ENCODE data around the gene GALNT9.
A peak's percentile ranks its signal among the peaks of the same experiment; 100 is the strongest.

The GALNT9 gene

GRCh38 chr12:132166093-132166492 is 163.3 kb downstream of the GALNT9 start:
- no peak for DNase-seq

GRCh38 chr12:132165584-132165983 is 163.8 kb downstream of the GALNT9 start:
- no peak for DNase-seq

GRCh38 chr12:132164426-132164825 is 165.0 kb downstream of the GALNT9 start:
- no peak for DNase-seq

- no peak for DNase-seq
These were observed 165.5 kb downstream of the GALNT9 start for GRCh38 chr12:132163911-132164288.

GRCh38 chr12:132163041-132163910 is 166.1 kb downstream of the GALNT9 start:
- DNase-seq, result no peak

- no peak for DNase-seq
These were observed 166.8 kb downstream of the GALNT9 start for GRCh38 chr12:132162508-132163031.

- DNase-seq, result no peak
These were observed 167.4 kb downstream of the GALNT9 start for GRCh38 chr12:132161796-132162507.

GRCh38 chr12:132161036-132161781 is 168.2 kb downstream of the GALNT9 start:
- DNase-seq, result no peak

- DNase-seq, result no peak
These were observed 168.8 kb downstream of the GALNT9 start for GRCh38 chr12:132160601-132161035.

- DNase-seq, result no peak
These were observed 169.4 kb downstream of the GALNT9 start for GRCh38 chr12:132160016-132160415.

- DNase-seq, result no peak
These were observed 169.8 kb downstream of the GALNT9 start for GRCh38 chr12:132159555-132160003.

GRCh38 chr12:132158677-132159554 is 170.5 kb downstream of the GALNT9 start:
- DNase-seq, result peak; percentile 39

- DNase-seq, result no peak
These were observed 171.5 kb downstream of the GALNT9 start for GRCh38 chr12:132157733-132158409.

- DNase-seq, result no peak
These were observed 172.6 kb downstream of the GALNT9 start for GRCh38 chr12:132156573-132157325.

- DNase-seq, result no peak
These were observed 173.4 kb downstream of the GALNT9 start for GRCh38 chr12:132155771-132156572.

GRCh38 chr12:132154941-132155770 is 174.2 kb downstream of the GALNT9 start:
- no peak for DNase-seq

- peak; percentile 77 for DNase-seq
These were observed 175.0 kb downstream of the GALNT9 start for GRCh38 chr12:132154341-132154761.

- peak; percentile 93 for DNase-seq
These were observed 175.7 kb downstream of the GALNT9 start for GRCh38 chr12:132153501-132154340.
